ENCODE data around the gene KCNJ16. TPM values are rescaled to one million over a fixed set of nuclear protein-coding genes. Genes with fewer than 3 reads are reported as not detected.

The KCNJ16 gene
- total and polyA plus RNA-seq, 4 donors, result 0.31 to 3.3 (median 0.67) TPM

DNA sequence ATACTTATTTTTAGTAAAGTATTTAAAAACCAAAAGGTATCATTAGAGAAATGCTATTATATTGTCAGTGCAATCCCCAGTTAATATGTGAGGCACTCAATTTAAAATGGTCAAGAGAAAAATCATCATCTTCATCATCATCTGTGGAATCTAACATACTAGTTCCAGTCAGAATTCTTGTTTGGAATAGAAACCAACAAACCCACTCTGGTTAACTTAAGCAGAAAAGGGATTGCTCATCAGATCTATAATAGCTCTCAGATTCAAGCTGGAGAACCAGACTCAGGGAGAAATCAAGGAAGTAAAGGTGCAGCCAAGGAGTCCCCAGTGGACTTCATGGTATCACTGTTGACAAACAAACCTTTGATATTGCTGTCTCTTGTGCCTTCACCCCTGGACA, 43.7 kb upstream of the KCNJ16 start:
- H3K4me1 ChIP-seq (ENCODE audit: control insufficient read depth in 4 of 4, insufficient read depth in 4 of 4, low read length in 3 of 4), result no peaks in the 10 kb centered on the region
- TF ChIP-seq HNF4G (IDR thresholded peaks at IDR 0.05) (no peak), GABPA (IDR thresholded peaks at IDR 0.05 in 1 of 2, conservative IDR thresholded peaks at IDR 0.05 in 1 of 2) (no peak), EGR1 (IDR thresholded peaks at IDR 0.05; ENCODE audit: low read depth in 2 of 2) (no peak), NR2F2 (IDR thresholded peaks at IDR 0.05) (no peak), FOXA2 (IDR thresholded peaks at IDR 0.05) (no peak), TAF1 (conservative IDR thresholded peaks at IDR 0.05) (no peak), HNF4A (conservative IDR thresholded peaks at IDR 0.05) (no peak)
- TF ChIP-seq, protein P1, sequence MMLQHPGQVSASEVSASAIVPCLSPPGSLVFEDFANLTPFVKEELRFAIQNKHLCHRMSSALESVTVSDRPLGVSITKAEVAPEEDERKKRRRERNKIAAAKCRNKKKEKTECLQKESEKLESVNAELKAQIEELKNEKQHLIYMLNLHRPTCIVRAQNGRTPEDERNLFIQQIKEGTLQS (IDR thresholded peaks at IDR 0.05), result no peak
- TF ChIP-seq, protein P2, sequence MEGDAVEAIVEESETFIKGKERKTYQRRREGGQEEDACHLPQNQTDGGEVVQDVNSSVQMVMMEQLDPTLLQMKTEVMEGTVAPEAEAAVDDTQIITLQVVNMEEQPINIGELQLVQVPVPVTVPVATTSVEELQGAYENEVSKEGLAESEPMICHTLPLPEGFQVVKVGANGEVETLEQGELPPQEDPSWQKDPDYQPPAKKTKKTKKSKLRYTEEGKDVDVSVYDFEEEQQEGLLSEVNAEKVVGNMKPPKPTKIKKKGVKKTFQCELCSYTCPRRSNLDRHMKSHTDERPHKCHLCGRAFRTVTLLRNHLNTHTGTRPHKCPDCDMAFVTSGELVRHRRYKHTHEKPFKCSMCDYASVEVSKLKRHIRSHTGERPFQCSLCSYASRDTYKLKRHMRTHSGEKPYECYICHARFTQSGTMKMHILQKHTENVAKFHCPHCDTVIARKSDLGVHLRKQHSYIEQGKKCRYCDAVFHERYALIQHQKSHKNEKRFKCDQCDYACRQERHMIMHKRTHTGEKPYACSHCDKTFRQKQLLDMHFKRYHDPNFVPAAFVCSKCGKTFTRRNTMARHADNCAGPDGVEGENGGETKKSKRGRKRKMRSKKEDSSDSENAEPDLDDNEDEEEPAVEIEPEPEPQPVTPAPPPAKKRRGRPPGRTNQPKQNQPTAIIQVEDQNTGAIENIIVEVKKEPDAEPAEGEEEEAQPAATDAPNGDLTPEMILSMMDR (IDR thresholded peaks at IDR 0.05; ENCODE audit: low read depth, low read length, missing input control), result no peak
- TF ChIP-seq, protein P3, sequence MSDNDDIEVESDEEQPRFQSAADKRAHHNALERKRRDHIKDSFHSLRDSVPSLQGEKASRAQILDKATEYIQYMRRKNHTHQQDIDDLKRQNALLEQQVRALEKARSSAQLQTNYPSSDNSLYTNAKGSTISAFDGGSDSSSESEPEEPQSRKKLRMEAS (IDR thresholded peaks at IDR 0.05), result no peak
- TF ChIP-seq, protein P4, sequence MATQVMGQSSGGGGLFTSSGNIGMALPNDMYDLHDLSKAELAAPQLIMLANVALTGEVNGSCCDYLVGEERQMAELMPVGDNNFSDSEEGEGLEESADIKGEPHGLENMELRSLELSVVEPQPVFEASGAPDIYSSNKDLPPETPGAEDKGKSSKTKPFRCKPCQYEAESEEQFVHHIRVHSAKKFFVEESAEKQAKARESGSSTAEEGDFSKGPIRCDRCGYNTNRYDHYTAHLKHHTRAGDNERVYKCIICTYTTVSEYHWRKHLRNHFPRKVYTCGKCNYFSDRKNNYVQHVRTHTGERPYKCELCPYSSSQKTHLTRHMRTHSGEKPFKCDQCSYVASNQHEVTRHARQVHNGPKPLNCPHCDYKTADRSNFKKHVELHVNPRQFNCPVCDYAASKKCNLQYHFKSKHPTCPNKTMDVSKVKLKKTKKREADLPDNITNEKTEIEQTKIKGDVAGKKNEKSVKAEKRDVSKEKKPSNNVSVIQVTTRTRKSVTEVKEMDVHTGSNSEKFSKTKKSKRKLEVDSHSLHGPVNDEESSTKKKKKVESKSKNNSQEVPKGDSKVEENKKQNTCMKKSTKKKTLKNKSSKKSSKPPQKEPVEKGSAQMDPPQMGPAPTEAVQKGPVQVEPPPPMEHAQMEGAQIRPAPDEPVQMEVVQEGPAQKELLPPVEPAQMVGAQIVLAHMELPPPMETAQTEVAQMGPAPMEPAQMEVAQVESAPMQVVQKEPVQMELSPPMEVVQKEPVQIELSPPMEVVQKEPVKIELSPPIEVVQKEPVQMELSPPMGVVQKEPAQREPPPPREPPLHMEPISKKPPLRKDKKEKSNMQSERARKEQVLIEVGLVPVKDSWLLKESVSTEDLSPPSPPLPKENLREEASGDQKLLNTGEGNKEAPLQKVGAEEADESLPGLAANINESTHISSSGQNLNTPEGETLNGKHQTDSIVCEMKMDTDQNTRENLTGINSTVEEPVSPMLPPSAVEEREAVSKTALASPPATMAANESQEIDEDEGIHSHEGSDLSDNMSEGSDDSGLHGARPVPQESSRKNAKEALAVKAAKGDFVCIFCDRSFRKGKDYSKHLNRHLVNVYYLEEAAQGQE (IDR thresholded peaks at IDR 0.05), result no peak
- no peaks in the 10 kb centered on the region for H3K27me3 ChIP-seq (ENCODE audit: control insufficient read depth in 4 of 4, insufficient read depth in 4 of 4, low read length in 3 of 4)
- no peaks in the 10 kb centered on the region for H3K36me3 ChIP-seq (ENCODE audit: control insufficient read depth in 4 of 4, insufficient read depth in 3 of 4, low read depth in 1 of 4, low read length in 3 of 4)
- no peak overlapping the region for H3K27ac ChIP-seq (ENCODE audit: low read depth in 1 of 2, low read length in 2 of 2)
- DNase-seq (ENCODE audit: low spot score), result no peak
- no peak overlapping the region for H3K4me3 ChIP-seq (ENCODE audit: low read depth in 1 of 3, low read length in 3 of 3)
- no peak overlapping the region for H3K9ac ChIP-seq (ENCODE audit: low read depth in 1 of 2, low read length in 2 of 2)
- no peaks in the 10 kb centered on the region for H3K9me3 ChIP-seq (ENCODE audit: control insufficient read depth in 4 of 4, low read length in 3 of 4)

DNA sequence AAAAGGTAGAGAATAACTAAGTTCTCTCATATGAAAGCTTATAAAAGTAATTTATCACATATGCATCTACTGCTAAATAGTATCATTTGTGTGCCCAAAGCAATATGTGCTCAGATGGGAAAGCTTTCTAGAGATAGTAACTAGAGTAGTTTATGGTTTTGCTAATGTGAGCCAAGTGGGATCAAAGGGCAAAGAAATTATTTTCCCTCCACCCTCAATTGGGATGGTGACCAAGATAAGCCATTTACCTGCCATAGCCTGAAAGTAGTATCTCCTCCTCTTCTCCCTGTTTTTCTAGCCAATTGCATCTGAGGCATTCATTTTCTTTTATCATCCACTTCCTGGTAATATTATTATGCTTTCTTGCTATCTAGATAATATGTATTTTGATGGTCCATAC, 41.9 kb upstream of the KCNJ16 start:
- no peak for DNase-seq (ENCODE audit: low spot score)
- no peak overlapping the region for H3K27ac ChIP-seq (ENCODE audit: low read depth in 1 of 2, low read length in 2 of 2)
- no peak overlapping the region for H3K9ac ChIP-seq (ENCODE audit: low read depth in 1 of 2, low read length in 2 of 2)
- no peaks in the 10 kb centered on the region for H3K27me3 ChIP-seq (ENCODE audit: control insufficient read depth in 4 of 4, insufficient read depth in 4 of 4, low read length in 3 of 4)
- no peaks in the 10 kb centered on the region for H3K4me1 ChIP-seq (ENCODE audit: control insufficient read depth in 4 of 4, insufficient read depth in 4 of 4, low read length in 3 of 4)
- no peaks in the 10 kb centered on the region for H3K36me3 ChIP-seq (ENCODE audit: control insufficient read depth in 4 of 4, insufficient read depth in 3 of 4, low read depth in 1 of 4, low read length in 3 of 4)
- no peak overlapping the region for H3K4me3 ChIP-seq (ENCODE audit: low read depth in 1 of 3, low read length in 3 of 3)
- no peaks in the 10 kb centered on the region for H3K9me3 ChIP-seq (ENCODE audit: control insufficient read depth in 4 of 4, low read length in 3 of 4)
- TF ChIP-seq, protein P5, sequence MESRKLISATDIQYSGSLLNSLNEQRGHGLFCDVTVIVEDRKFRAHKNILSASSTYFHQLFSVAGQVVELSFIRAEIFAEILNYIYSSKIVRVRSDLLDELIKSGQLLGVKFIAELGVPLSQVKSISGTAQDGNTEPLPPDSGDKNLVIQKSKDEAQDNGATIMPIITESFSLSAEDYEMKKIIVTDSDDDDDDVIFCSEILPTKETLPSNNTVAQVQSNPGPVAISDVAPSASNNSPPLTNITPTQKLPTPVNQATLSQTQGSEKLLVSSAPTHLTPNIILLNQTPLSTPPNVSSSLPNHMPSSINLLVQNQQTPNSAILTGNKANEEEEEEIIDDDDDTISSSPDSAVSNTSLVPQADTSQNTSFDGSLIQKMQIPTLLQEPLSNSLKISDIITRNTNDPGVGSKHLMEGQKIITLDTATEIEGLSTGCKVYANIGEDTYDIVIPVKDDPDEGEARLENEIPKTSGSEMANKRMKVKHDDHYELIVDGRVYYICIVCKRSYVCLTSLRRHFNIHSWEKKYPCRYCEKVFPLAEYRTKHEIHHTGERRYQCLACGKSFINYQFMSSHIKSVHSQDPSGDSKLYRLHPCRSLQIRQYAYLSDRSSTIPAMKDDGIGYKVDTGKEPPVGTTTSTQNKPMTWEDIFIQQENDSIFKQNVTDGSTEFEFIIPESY (IDR thresholded peaks at IDR 0.05), result no peak
- TF ChIP-seq, protein P4 (IDR thresholded peaks at IDR 0.05), result no peak
- no peak for TF ChIP-seq NR2F2 (IDR thresholded peaks at IDR 0.05)
- TF ChIP-seq YY1 (IDR thresholded peaks at IDR 0.05), result no peak
- TF ChIP-seq TAF1 (conservative IDR thresholded peaks at IDR 0.05), result no peak
- TF ChIP-seq, protein P1 (IDR thresholded peaks at IDR 0.05), result no peak
- TF ChIP-seq GABPA (IDR thresholded peaks at IDR 0.05 in 1 of 2, conservative IDR thresholded peaks at IDR 0.05 in 1 of 2), result no peak
- TF ChIP-seq JUND (IDR thresholded peaks at IDR 0.05), result no peak
- no peak for TF ChIP-seq SP1 (IDR thresholded peaks at IDR 0.05)
- TF ChIP-seq RXRA (IDR thresholded peaks at IDR 0.05), result no peak
- TF ChIP-seq, protein P3 (IDR thresholded peaks at IDR 0.05), result no peak
- TF ChIP-seq FOXA2 (IDR thresholded peaks at IDR 0.05), result no peak
- TF ChIP-seq HNF4A (conservative IDR thresholded peaks at IDR 0.05), result no peak
- no peak for TF ChIP-seq EGR1 (IDR thresholded peaks at IDR 0.05; ENCODE audit: low read depth in 2 of 2)
- no peak for TF ChIP-seq RAD21 (IDR thresholded peaks at IDR 0.05)
- no peak for TF ChIP-seq FOXA1 (IDR thresholded peaks at IDR 0.05)
